ENCODE results near the gene HHAT. TPM values are rescaled to one million over a fixed set of nuclear protein-coding genes. Genes with fewer than 3 reads are reported as not detected.

The HHAT gene
- total and polyA plus RNA-seq, 2 of the 4 experiments (the other 2 are of a cell fraction), result 1.7 to 2.5 TPM

DNA sequence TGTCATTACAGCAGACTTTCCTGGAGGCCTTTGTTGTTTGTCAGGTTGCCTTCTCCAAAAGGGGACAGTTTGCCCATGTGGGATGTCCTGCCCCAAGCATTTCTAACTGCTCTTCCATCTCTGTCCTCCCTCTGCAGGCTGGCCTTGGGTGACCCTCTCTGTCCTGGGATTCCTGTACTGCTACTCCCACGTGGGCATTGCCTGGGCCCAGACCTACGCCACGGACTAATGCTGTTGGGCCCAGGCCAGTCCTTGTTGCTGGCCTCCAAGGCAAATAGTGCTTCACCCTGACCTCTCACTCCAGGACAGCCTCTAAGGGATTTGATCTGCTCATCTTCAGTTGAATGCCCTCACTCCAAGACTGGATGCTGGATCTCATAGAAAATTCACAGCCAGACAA is 345.4 kb downstream of the HHAT start:
- no peak overlapping the region for H3K4ac ChIP-seq (ENCODE audit: low read depth, low read length)
- H3K56ac ChIP-seq (ENCODE audit: extremely low read depth, insufficient read depth, low read length), result no peak overlapping the region
- no peak overlapping the region for H4K8ac ChIP-seq (ENCODE audit: low read depth in 2 of 2, low read length in 2 of 2)
- no peak overlapping the region for H3K4me2 ChIP-seq (ENCODE audit: low read depth, low read length)
- no peak overlapping the region for H3K27ac ChIP-seq (ENCODE audit: insufficient read depth, low read length)
- H3K14ac ChIP-seq (replicated peaks; ENCODE audit: low read depth, low read length), result no peak overlapping the region
- in situ Hi-C loops (cut with MboI; ENCODE audit: low sequenced_read_pairs), result no loop called here
- intact Hi-C loops (cut with micrococcal nuclease), result no loop called here
- H4K5ac ChIP-seq (ENCODE audit: low read depth, low read length), result no peak overlapping the region
- H3K36me3 ChIP-seq (ENCODE audit: control insufficient read depth, insufficient read depth, low read length), result no peaks in the 10 kb centered on the region
- no peak overlapping the region for H2AFZ ChIP-seq (replicated peaks; ENCODE audit: low read length, poor library complexity)
- POLR2A ChIA-PET (ENCODE audit: unreplicated experiment), result no interaction called here
- no CpG with 5 or more reads among the region's 3 CpGs for WGBS, 2 experiments (ENCODE audit: extremely low coverage in 2 of 2, insufficient read length in 1 of 2)
- ATAC-seq (ENCODE audit: low read depth), result no peak
- DNase-seq, result no peak
- H2AK5ac ChIP-seq (ENCODE audit: low read depth, low read length), result no peak overlapping the region
- H2AK9ac ChIP-seq (replicated peaks; ENCODE audit: low read depth, low read length, poor library complexity), result no peak overlapping the region
- no peak overlapping the region for H2BK5ac ChIP-seq (ENCODE audit: low read depth, low read length, poor library complexity, severe bottlenecking)
- H3K27me3 ChIP-seq (ENCODE audit: control insufficient read depth, insufficient read depth, low read length), result no peaks in the 10 kb centered on the region
- H3K23ac ChIP-seq (ENCODE audit: low read depth, low read length), result no peak overlapping the region
- H2BK20ac ChIP-seq (ENCODE audit: low read depth, low read length), result no peak overlapping the region
- dilution Hi-C loops (cut with HindIII; ENCODE audit: low sequenced_read_pairs, unreplicated experiment), result no loop called here
- no peak overlapping the region for H3K9ac ChIP-seq (ENCODE audit: low read depth, low read length)
- BruUV-seq (replicated peaks), result no TSS peak
- H3K4me1 ChIP-seq (ENCODE audit: control insufficient read depth, insufficient read depth, low read length), result no peaks in the 10 kb centered on the region
- no peaks in the 10 kb centered on the region for H3K9me1 ChIP-seq (ENCODE audit: insufficient read depth, low read length)
- no peaks in the 10 kb centered on the region for H3K9me3 ChIP-seq (ENCODE audit: control insufficient read depth, insufficient read depth, low read length)
- no peak overlapping the region for H2BK15ac ChIP-seq (ENCODE audit: low read depth, low read length)
- no peak overlapping the region for H4K91ac ChIP-seq (ENCODE audit: insufficient read depth, low read depth, low read length)
- H4K20me1 ChIP-seq (ENCODE audit: insufficient read depth, low read length), result no peaks in the 10 kb centered on the region
- no peak for TF ChIP-seq NFE2L2 (IDR thresholded peaks at IDR 0.05; ENCODE audit: low read depth, low read length)
- TF ChIP-seq, protein P1, sequence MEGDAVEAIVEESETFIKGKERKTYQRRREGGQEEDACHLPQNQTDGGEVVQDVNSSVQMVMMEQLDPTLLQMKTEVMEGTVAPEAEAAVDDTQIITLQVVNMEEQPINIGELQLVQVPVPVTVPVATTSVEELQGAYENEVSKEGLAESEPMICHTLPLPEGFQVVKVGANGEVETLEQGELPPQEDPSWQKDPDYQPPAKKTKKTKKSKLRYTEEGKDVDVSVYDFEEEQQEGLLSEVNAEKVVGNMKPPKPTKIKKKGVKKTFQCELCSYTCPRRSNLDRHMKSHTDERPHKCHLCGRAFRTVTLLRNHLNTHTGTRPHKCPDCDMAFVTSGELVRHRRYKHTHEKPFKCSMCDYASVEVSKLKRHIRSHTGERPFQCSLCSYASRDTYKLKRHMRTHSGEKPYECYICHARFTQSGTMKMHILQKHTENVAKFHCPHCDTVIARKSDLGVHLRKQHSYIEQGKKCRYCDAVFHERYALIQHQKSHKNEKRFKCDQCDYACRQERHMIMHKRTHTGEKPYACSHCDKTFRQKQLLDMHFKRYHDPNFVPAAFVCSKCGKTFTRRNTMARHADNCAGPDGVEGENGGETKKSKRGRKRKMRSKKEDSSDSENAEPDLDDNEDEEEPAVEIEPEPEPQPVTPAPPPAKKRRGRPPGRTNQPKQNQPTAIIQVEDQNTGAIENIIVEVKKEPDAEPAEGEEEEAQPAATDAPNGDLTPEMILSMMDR (conservative IDR thresholded peaks at IDR 0.05; ENCODE audit: low read depth, low read length), result no peak
- no peak for TF ChIP-seq POLR2A (IDR thresholded peaks at IDR 0.05; ENCODE audit: low read depth, low read length)
- no peak for TF ChIP-seq MAZ (IDR thresholded peaks at IDR 0.05; ENCODE audit: borderline replicate concordance, low read depth, low read length)
- TF ChIP-seq RFX5 (IDR thresholded peaks at IDR 0.05; ENCODE audit: low read depth, low read length), result no peak
- no peak overlapping the region for H3K18ac ChIP-seq (ENCODE audit: low read depth, low read length)
- no peaks in the 10 kb centered on the region for H3K79me1 ChIP-seq (ENCODE audit: low read depth in 1 of 2, low read length in 2 of 2)
- CTCF ChIA-PET, result no interaction called here
- H2BK120ac ChIP-seq (ENCODE audit: low read depth, low read length), result no peak overlapping the region
- no peak overlapping the region for H3K4me3 ChIP-seq (ENCODE audit: insufficient read depth, low read depth, low read length)
